GM19025 (cell line): Measurements from ENCODE around the gene PTBP1.

ENCODE experiments used
- ATAC-seq: cut with Tn5 transposase; IDR thresholded peaks from one replicate; pipeline ENCODE4 v1.9.1; 2021; ENCODE audit warnings: mild to moderate bottlenecking, low read depth, moderate library complexity; ENCODE audit not compliant: unreplicated experiment

The PTBP1 gene

GRCh38 chr19:796692-797527 lies at the start of gene PTBP1:
Gene PTBP1, plus strand, starts transcription at chr19:797452. Its CDS starts 46 bp downstream, at chr19:797498.
- ATAC-seq, result peak; percentile 72

GRCh38 chr19:748274-748598 lies 49.0 kb upstream of the PTBP1 start:
- no peak for ATAC-seq

- no peak for ATAC-seq
Measured at GRCh38 chr19:749811-750210, 47.4 kb upstream of the PTBP1 start.

- no peak for ATAC-seq
Measured at GRCh38 chr19:750640-751423, 46.4 kb upstream of the PTBP1 start, which contains the start of gene MISP. Gene MISP, plus strand, starts transcription at chr19:751112. Its CDS starts 5,835 bp downstream, at chr19:756947.

- no peak for ATAC-seq
Measured at GRCh38 chr19:751501-752341, 45.5 kb upstream of the PTBP1 start.

GRCh38 chr19:752652-753517 lies 44.4 kb upstream of the PTBP1 start:
- ATAC-seq, result no peak

GRCh38 chr19:754530-754929 lies 42.7 kb upstream of the PTBP1 start:
- no peak for ATAC-seq

GRCh38 chr19:755063-755462 lies 42.2 kb upstream of the PTBP1 start:
- no peak for ATAC-seq

GRCh38 chr19:756236-756635 lies 41.0 kb upstream of the PTBP1 start:
- no peak for ATAC-seq

- ATAC-seq, result no peak
Measured at GRCh38 chr19:756821-757688, 40.2 kb upstream of the PTBP1 start.

GRCh38 chr19:757811-758668 lies 39.2 kb upstream of the PTBP1 start:
- no peak for ATAC-seq

GRCh38 chr19:763181-763580 lies 34.1 kb upstream of the PTBP1 start:
- no peak for ATAC-seq

GRCh38 chr19:763869-764268 lies 33.4 kb upstream of the PTBP1 start:
- no peak for ATAC-seq

- no peak for ATAC-seq
Measured at GRCh38 chr19:764301-764700, 33.0 kb upstream of the PTBP1 start.

- no peak for ATAC-seq
Measured at GRCh38 chr19:765179-765738, 32.0 kb upstream of the PTBP1 start.

- ATAC-seq, result no peak
Measured at GRCh38 chr19:768424-768823, 28.8 kb upstream of the PTBP1 start.

GRCh38 chr19:769616-770015 lies 27.6 kb upstream of the PTBP1 start:
- no peak for ATAC-seq

- no peak for ATAC-seq
Measured at GRCh38 chr19:771332-771785, 25.9 kb upstream of the PTBP1 start.
